SH-SY5Y (cell line): ENCODE results near the gene ZNF644.

Experiments used
- GATA2 ChIP-seq: IDR thresholded peaks from 2 replicates; pipeline ENCODE4 v1.6.1; 2011; ENCODE audit warnings: mild to moderate bottlenecking, low read depth, low read length
- GATA3 ChIP-seq: IDR thresholded peaks from 2 replicates; pipeline ENCODE4 v1.6.1; 2011; ENCODE audit warnings: low read depth, mild to moderate bottlenecking, low read length, moderate library complexity

The ZNF644 gene

DNA sequence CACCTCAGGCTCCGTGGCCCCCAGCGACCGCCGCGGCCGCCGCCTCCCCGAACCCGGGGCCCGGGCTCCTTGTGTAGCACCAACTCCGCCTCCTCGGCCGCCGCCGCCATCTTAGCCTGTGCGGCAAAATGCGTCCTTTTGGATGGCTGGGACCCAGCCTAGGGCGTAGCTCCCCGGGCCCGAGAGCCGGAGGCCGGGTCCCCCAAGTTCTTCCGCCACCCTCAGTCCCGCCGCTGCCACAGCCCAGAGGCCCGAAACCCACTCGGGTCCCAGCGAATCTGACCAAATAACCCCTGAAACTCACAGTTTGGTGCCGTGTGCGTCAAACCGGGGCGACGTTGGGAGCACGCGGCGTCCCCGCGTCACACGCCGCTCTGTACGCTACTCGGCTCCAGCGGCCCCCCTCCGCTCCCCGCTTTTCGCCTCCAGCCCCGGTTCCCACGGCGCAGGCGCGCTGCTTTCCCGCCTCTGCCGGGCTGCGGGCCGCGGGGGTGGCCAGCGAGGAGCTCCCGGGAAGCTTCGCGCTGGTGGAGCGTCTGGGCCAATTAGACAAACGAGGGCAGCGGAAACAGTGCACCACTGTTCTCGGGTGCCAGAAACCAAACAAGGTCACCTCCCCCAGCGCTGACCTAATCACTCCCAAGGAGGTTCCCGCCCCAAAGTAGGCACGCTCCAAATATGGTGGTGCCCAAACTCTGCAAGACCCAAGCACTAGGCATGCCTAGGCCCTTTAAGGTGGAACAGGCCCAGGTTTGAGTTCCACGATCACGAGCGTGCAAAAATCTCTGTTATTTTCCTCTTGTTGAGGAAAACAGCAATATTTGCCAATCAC is at the start of gene ZNF644:
TSS of gene ZNF644 (minus strand) at position 350 of the 832 bp plus-strand sequence. CDS start 39,682 bp downstream, outside the sequence.
- TF ChIP-seq GATA2 (no peak), GATA3 (no peak)

DNA sequence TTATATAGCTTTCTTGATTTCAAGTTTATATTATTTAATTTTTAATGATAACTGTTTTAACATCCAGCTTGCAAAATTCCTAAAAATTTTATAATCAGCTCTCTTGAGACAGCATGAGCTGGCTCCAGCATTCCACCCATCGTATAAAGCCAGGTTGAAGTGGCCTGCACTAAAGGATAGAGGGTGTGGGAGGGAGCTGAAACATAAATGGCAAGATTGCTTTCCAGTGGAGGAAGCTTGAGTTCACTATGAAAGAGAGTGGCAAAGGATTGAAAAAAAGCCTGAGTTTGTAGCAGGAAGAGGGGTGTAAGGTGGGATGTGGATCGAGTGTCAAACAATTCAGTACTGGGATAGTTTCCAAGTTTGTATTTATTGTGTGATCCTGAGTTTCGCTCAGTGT is 48.5 kb upstream of the ZNF644 start:
- TF ChIP-seq GATA2 (no peak), GATA3 (no peak)

DNA sequence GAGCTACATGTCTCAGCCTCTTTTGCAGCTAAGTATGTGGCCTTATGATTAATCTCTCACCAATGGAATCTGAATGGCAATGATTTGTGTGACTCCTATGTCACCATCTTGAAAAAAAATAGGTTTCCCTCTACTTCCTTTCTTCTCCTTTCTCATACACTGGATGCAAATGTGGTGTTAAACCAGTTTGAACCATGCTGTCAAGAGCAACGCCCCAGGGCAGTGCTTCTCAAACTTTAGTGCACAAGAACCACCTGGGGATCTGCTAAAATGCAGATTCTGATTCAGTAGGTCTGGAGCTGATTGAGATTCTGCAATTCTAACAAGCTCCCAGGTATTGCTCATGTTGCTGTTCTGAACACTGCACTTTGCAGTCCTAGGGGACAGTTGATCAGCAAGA is 44.7 kb upstream of the ZNF644 start:
- TF ChIP-seq GATA3, result no peak
- TF ChIP-seq GATA2, result no peak

DNA sequence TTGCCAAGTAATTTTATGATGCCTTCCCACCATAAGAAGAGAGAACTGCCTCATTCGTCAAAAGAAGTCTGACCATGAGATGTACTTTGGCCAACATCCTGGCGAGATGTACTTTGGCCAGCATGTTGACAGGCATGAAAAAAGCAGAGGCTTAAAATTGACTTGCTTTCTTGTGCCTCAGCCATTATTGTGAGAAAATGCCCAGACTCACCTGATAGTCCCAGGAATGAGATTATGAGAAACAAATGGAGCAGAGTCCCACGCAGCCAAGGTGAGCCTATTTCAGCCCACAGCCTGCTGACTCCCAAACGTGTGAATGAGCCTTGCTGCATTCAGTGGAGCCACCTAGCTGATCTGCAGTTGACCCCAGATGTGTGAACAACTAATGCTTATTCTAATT is 43.5 kb upstream of the ZNF644 start:
- TF ChIP-seq GATA3 (no peak), GATA2 (no peak)

DNA sequence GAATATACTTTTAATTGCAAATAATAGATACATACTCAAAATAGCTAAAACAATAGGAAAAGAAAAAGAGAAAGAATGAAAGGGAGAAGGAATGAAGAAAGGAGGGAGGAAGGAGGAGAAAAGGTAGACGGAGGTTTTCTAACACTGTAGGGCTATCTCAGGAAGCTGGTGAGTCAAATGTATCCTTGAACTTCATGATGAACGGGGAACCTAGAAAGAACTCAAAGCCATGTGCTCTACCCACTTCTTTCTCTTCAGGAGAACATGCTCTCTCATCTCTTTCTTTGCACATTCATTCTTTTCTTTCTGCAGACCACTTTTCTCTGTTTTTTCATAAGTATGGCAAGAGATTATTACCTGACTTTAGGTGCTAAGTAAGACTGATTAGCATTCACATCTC is 37.3 kb upstream of the ZNF644 start:
- TF ChIP-seq GATA3, result no peak
- no peak for TF ChIP-seq GATA2

DNA sequence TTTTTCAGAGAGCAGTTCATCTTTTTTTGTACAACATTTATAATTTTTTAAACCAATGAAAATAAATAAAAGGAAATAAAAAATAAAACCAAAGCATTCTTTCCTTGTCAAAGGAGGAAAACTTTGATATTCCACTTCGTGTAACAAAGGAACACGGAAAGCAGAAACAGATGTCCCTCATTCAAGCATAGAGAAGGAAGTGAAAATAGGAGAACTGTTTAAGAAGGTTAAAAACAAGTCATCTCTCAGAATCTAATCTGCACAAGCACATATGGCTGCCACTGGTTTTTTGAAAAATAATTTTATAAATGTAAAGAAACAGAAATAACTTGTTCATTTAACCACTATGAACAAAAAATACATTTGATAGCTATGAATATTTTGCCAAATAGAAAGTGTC is 35.9 kb upstream of the ZNF644 start:
- no peak for TF ChIP-seq GATA2

DNA sequence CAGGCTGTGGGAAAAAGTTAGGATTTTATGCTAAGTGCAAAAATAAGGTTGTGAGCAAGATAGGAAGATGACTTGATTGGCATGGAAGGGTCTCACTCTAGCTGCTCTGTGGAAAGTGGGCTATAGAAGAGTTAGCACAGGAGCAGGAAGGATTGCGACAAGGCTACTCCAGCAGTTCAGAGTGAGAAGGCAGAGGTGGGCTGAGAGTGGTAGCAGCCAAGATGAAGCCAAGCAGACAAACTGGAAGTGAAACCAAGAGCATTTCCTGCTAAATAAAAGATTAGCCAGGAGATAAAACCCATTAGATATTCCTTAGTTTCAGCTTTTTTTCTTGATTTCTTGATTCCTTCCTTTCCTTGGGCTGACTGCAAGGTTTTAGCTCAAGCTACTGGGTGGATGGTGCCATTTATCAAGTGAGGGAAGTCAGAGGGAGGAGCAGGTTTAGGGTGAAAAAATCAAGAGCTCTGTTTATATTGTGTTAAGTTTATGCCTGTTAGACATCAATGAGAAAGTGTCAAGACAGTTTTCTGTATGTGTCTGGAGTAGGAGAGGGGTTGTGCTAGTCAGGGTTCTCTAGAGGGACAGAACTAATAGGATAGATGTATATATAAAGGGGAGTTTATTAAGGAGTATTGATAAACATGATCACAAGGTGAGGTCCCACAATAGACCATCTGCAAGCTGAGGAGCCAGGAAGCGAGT is 33.1 kb upstream of the ZNF644 start:
- TF ChIP-seq GATA3, result no peak
- no peak for TF ChIP-seq GATA2

DNA sequence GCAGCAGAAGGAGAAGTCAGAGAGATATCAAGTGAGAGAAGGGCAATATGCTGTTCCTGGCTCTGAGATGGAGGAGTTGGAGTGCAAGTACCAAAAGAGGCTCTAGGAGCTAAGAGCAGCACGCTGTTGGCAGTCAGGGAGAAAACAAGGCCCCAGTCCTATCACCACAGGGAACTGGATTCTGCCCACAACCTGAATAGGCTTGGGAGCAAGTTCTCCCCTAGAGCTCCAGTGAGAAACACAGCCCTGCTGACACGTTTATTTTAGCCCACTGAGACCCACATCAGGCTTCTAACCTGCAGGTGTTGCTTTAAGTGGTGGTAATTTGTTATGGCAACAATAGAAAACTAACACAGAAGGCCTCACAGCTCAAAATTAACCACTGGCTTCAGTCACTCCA is 31.8 kb upstream of the ZNF644 start:
- TF ChIP-seq GATA3 (no peak), GATA2 (no peak)

DNA sequence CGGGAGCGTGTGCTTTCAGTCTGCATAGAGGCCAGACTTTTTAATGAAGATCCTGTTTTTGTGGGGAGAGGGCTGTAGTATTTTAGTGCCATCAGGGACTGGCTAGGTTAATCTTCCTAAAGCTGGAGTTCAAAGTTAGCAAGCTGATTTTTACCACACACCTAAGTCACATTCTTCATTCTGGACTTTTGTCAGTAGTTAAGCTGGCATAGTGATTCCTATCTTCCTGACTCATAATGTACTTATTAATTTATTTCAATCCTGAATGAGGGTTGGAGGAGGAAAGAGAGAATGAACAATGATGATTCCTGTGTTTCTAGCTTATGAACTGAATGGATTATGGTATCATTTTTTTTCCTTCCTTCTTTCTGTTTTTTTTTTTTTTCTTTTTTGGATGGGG is 24.9 kb upstream of the ZNF644 start:
- TF ChIP-seq GATA2, result no peak
- no peak for TF ChIP-seq GATA3

DNA sequence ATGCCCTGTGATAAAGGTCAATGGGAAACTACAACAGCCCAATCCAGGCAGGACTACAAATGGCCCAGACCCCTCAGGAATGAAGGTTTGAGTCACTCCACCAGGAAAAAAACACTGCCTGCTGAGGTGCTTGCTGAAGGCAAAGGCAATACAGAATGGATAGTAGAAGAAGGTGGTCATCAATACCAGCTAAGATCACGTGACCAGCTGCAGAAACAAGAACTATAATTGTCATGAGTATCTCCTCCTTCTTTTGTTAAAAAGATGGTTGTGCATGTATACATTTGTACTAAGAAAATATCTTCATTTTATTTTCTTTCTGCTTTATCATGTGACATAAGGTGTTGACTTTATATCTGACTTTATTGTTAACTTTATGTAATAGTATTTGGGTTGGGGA is 23.4 kb upstream of the ZNF644 start:
- no peak for TF ChIP-seq GATA2
- no peak for TF ChIP-seq GATA3

DNA sequence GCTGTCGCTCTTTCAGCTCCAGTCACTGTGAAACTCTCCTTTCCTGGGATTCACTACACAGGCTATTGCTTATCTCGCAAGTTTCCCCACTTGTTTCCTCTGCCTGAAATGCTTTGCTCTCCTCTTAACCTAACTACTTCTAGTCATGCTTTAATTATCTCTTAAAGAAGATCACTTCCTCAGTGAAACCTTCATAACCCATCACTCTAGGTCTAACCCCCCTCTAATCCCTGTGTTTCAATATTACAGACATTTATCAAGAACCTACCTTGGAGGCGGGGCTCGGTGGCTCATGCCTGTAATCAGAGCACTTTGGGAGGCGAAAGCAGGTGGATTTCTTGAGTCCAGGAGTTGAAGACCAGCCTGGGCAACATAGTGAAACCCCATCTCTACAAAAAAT is 16.7 kb upstream of the ZNF644 start:
- TF ChIP-seq GATA2, result no peak
- TF ChIP-seq GATA3, result no peak

DNA sequence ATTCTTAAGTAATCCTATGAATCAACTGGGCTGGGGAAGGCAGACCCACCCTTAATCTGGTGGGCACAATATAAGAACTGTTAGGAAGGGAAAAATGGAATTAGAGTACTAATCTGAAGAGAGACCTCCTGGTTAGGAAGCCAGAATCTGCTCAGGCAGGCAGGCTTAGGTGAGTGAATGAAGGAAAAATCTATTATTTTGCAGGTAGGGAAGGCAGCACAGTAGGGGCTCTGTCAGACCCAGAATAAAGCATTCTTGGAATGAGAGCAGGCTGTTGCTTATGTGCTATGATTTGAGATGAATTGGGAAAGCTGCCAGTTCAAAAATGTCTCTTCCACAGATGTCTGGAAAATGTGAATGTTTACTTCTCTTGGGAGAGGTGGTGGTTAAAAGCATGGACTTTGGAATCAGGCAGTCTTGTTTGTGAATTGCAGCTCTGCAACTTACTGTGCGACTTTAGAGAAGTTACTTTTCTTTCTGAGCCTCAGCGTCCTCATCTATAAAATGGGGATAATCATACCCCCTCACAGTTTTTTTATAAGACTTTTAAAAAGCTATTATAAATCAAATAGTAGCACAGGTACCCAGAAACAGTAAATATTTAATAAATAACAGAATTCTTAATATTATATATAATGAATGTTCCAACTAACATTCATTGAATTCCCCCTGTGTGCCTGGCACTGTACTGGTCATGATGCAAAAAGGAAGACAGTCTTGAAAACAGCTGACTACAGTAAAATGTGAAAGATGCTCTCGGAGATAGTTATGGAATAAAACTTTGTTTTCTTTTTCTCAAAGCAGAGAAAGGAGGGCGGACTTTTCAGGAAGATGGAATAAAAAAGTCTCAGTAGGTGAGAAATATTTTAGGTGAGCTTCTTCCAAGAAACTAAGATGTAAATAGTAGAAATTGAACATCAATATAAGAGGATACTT is 15.3 kb upstream of the ZNF644 start:
- TF ChIP-seq GATA3 (no peak), GATA2 (no peak)

DNA sequence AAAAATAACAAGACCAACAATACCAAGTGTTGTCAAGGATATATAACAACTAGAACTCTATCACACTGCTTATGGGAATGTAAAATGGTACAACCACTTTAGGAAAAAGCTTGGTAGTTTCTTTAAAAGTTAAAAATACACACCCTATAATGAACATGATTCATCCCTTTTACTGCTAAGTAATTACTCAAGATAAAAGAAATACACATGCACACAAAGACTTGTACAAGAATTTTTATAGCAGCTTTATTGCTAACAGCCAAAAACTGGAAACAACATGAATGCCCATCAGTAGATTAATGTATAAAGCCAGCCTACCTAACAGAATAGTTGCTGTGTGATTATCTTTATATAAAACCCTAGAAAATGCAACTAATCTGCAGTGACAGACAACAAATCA is 10.5 kb upstream of the ZNF644 start:
- TF ChIP-seq GATA3 (no peak), GATA2 (no peak)

DNA sequence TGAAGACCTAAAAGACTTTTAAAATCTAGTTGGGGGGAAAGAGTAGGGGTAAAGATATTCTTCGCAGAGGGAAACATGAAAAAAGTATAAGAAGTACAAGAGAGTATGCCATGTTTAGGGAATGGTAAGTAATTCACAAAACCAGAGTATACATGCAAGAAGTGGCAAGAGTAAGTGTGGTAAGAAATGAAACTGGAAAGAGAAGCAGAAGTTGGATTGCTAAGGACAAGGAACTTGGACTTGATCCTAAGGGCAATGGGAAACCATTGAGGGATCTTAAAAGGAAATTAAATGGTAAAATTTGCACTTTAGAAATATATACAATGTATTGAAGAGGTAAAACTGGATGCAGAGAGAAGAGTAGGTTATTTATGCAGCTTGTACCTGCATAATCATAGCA is 9.2 kb upstream of the ZNF644 start:
- TF ChIP-seq GATA3 (no peak), GATA2 (no peak)
